ENCODE data around the gene RYR2.

Gene RYR2

GRCh38 chr1:237387144-237387505, 345.1 kb downstream of the RYR2 start:
- Histone ChIP-seq H3K4me1 (ENCODE audit: control insufficient read depth, insufficient read depth, low read length) (no peaks in the 10 kb centered on the region), H3K4me3 (ENCODE audit: low read depth, low read length) (no peak overlapping the region), H3K27ac (ENCODE audit: low read depth, low read length) (no peak overlapping the region), H3K36me3 (ENCODE audit: control insufficient read depth, insufficient read depth, low read length) (no peaks in the 10 kb centered on the region), H3K9me3 (ENCODE audit: control insufficient read depth, insufficient read depth, low read depth, low read length) (no peaks in the 10 kb centered on the region), H3K27me3 (ENCODE audit: control insufficient read depth, insufficient read depth, low read length) (no peaks in the 10 kb centered on the region), H3K9ac (ENCODE audit: low read length) (no peak overlapping the region)

GRCh38 chr1:237390823-237391222, 348.8 kb downstream of the RYR2 start:
- H3K36me3 ChIP-seq (ENCODE audit: control insufficient read depth, insufficient read depth, low read length), result no peaks in the 10 kb centered on the region
- no peak overlapping the region for H3K27ac ChIP-seq (ENCODE audit: low read depth, low read length)
- no peak overlapping the region for H3K9ac ChIP-seq (ENCODE audit: low read length)
- no peak overlapping the region for H3K4me3 ChIP-seq (ENCODE audit: low read depth, low read length)
- no peaks in the 10 kb centered on the region for H3K9me3 ChIP-seq (ENCODE audit: control insufficient read depth, insufficient read depth, low read depth, low read length)
- H3K4me1 ChIP-seq (ENCODE audit: control insufficient read depth, insufficient read depth, low read length), result peaks cover 2% of the 10 kb centered on the region; the same call in 1 of the 2 replicates
- H3K27me3 ChIP-seq (ENCODE audit: control insufficient read depth, insufficient read depth, low read length), result no peaks in the 10 kb centered on the region

GRCh38 chr1:237393632-237394031, 351.6 kb downstream of the RYR2 start:
- H3K27me3 ChIP-seq (ENCODE audit: control insufficient read depth, insufficient read depth, low read length), result no peaks in the 10 kb centered on the region

DNA sequence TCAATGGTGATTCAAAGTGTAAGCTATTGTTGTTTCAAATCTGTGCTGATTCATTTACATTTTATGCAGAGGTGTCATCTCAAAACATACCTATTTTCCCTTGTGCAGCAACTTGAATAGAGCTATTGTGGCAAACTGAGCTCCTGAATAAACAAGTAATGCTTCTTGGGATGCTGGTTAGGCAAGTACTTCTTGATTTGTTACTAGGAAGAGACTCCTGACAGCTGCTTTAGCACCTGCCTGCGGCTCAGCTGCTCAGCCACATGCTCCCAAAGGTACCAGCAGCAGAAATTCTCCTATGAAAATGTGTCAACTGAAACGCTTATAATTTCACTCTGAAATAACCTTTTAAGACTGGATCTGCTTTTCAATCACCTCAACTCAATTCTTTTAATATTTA, 352.3 kb downstream of the RYR2 start:
- Histone ChIP-seq H3K9me3 (ENCODE audit: control insufficient read depth, insufficient read depth, low read depth, low read length) (peaks cover 15% of the 10 kb centered on the region), H3K4me3 (ENCODE audit: low read depth, low read length) (no peak overlapping the region), H3K9ac (ENCODE audit: low read length) (no peak overlapping the region), H3K27ac (ENCODE audit: low read depth, low read length) (no peak overlapping the region), H3K36me3 (ENCODE audit: control insufficient read depth, insufficient read depth, low read length) (peaks cover 9% of the 10 kb centered on the region; the same call in 1 of the 2 replicates), H3K4me1 (ENCODE audit: control insufficient read depth, insufficient read depth, low read length) (peaks cover 11% of the 10 kb centered on the region; the same call in 1 of the 2 replicates), H3K27me3 (ENCODE audit: control insufficient read depth, insufficient read depth, low read length) (no peaks in the 10 kb centered on the region)

More at GRCh38 chr1:237393632-237394031, 351.6 kb downstream of the RYR2 start:
- Histone ChIP-seq H3K27ac (ENCODE audit: low read depth, low read length) (no peak overlapping the region), H3K4me1 (ENCODE audit: control insufficient read depth, insufficient read depth, low read length) (peaks cover 11% of the 10 kb centered on the region; the same call in 1 of the 2 replicates), H3K9ac (ENCODE audit: low read length) (no peak overlapping the region), H3K9me3 (ENCODE audit: control insufficient read depth, insufficient read depth, low read depth, low read length) (peaks cover 8% of the 10 kb centered on the region), H3K4me3 (ENCODE audit: low read depth, low read length) (no peak overlapping the region), H3K36me3 (ENCODE audit: control insufficient read depth, insufficient read depth, low read length) (peaks cover 4% of the 10 kb centered on the region; the same call in 1 of the 2 replicates)

GRCh38 chr1:237396426-237396825, 354.4 kb downstream of the RYR2 start:
- H3K9ac ChIP-seq (ENCODE audit: low read length), result no peak overlapping the region
- no peak overlapping the region for H3K4me3 ChIP-seq (ENCODE audit: low read depth, low read length)
- H3K36me3 ChIP-seq (ENCODE audit: control insufficient read depth, insufficient read depth, low read length), result peaks cover 11% of the 10 kb centered on the region; the same call in 1 of the 2 replicates
- H3K4me1 ChIP-seq (ENCODE audit: control insufficient read depth, insufficient read depth, low read length), result peaks cover 11% of the 10 kb centered on the region
- H3K27ac ChIP-seq (ENCODE audit: low read depth, low read length), result peak overlapping the region; percentile 23; the same call in 1 of the 2 replicates
- no peaks in the 10 kb centered on the region for H3K27me3 ChIP-seq (ENCODE audit: control insufficient read depth, insufficient read depth, low read length)
- H3K9me3 ChIP-seq (ENCODE audit: control insufficient read depth, insufficient read depth, low read depth, low read length), result peaks cover 25% of the 10 kb centered on the region

DNA sequence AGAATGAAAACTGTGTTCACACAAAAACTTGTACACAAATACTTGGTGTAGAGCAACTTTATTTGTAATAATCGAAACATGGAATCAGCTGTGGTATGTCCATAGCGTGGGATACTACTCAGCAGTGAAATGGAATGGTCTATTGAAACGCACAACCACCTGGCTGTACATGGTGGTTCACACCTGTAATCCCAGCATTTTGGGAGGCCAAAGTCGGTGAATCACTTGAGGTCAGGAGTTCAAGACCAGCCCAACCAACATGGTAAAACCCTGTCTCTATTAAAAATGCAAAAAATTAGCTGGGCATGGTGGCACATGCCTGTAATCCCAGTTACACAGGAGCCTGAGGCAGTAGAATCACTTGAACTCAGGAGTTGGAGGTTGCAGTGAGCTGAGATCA, 356.8 kb downstream of the RYR2 start:
- Histone ChIP-seq H3K27me3 (ENCODE audit: control insufficient read depth, insufficient read depth, low read length) (no peaks in the 10 kb centered on the region), H3K4me3 (ENCODE audit: low read depth, low read length) (no peak overlapping the region), H3K27ac (ENCODE audit: low read depth, low read length) (no peak overlapping the region), H3K4me1 (ENCODE audit: control insufficient read depth, insufficient read depth, low read length) (peaks cover 11% of the 10 kb centered on the region), H3K9me3 (ENCODE audit: control insufficient read depth, insufficient read depth, low read depth, low read length) (peaks cover 35% of the 10 kb centered on the region), H3K36me3 (ENCODE audit: control insufficient read depth, insufficient read depth, low read length) (peaks cover 11% of the 10 kb centered on the region; the same call in 1 of the 2 replicates), H3K9ac (ENCODE audit: low read length) (no peak overlapping the region)

GRCh38 chr1:237405912-237406311, 363.9 kb downstream of the RYR2 start:
- Histone ChIP-seq H3K9me3 (ENCODE audit: control insufficient read depth, insufficient read depth, low read depth, low read length) (peaks cover 14% of the 10 kb centered on the region), H3K4me1 (ENCODE audit: control insufficient read depth, insufficient read depth, low read length) (no peaks in the 10 kb centered on the region; the same call in 1 of the 2 replicates), H3K36me3 (ENCODE audit: control insufficient read depth, insufficient read depth, low read length) (no peaks in the 10 kb centered on the region), H3K27me3 (ENCODE audit: control insufficient read depth, insufficient read depth, low read length) (no peaks in the 10 kb centered on the region), H3K27ac (ENCODE audit: low read depth, low read length) (no peak overlapping the region), H3K4me3 (ENCODE audit: low read depth, low read length) (no peak overlapping the region), H3K9ac (ENCODE audit: low read length) (no peak overlapping the region)

GRCh38 chr1:237411621-237412020, 369.6 kb downstream of the RYR2 start:
- Histone ChIP-seq H3K27me3 (ENCODE audit: control insufficient read depth, insufficient read depth, low read length) (no peaks in the 10 kb centered on the region), H3K4me3 (ENCODE audit: low read depth, low read length) (no peak overlapping the region), H3K4me1 (ENCODE audit: control insufficient read depth, insufficient read depth, low read length) (peaks cover 15% of the 10 kb centered on the region; the same call in 1 of the 2 replicates), H3K9ac (ENCODE audit: low read length) (no peak overlapping the region), H3K27ac (ENCODE audit: low read depth, low read length) (no peak overlapping the region), H3K36me3 (ENCODE audit: control insufficient read depth, insufficient read depth, low read length) (no peaks in the 10 kb centered on the region), H3K9me3 (ENCODE audit: control insufficient read depth, insufficient read depth, low read depth, low read length) (no peaks in the 10 kb centered on the region)

- Histone ChIP-seq H3K27me3 (ENCODE audit: control insufficient read depth, insufficient read depth, low read length) (no peaks in the 10 kb centered on the region), H3K27ac (ENCODE audit: low read depth, low read length) (no peak overlapping the region), H3K9ac (ENCODE audit: low read length) (no peak overlapping the region), H3K4me1 (ENCODE audit: control insufficient read depth, insufficient read depth, low read length) (peaks cover 9% of the 10 kb centered on the region; the same call in 1 of the 2 replicates), H3K4me3 (ENCODE audit: low read depth, low read length) (no peak overlapping the region), H3K36me3 (ENCODE audit: control insufficient read depth, insufficient read depth, low read length) (no peaks in the 10 kb centered on the region), H3K9me3 (ENCODE audit: control insufficient read depth, insufficient read depth, low read depth, low read length) (no peaks in the 10 kb centered on the region)
Measured at GRCh38 chr1:237416924-237417655, 375.1 kb downstream of the RYR2 start.

GRCh38 chr1:237428809-237429208, 386.8 kb downstream of the RYR2 start:
- H3K4me3 ChIP-seq (ENCODE audit: low read depth, low read length), result no peak overlapping the region
- no peak overlapping the region for H3K9ac ChIP-seq (ENCODE audit: low read length)
- H3K36me3 ChIP-seq (ENCODE audit: control insufficient read depth, insufficient read depth, low read length), result no peaks in the 10 kb centered on the region
- no peaks in the 10 kb centered on the region for H3K27me3 ChIP-seq (ENCODE audit: control insufficient read depth, insufficient read depth, low read length)
- H3K27ac ChIP-seq (ENCODE audit: low read depth, low read length), result no peak overlapping the region
- H3K4me1 ChIP-seq (ENCODE audit: control insufficient read depth, insufficient read depth, low read length), result peaks cover 6% of the 10 kb centered on the region; the same call in 1 of the 2 replicates
- H3K9me3 ChIP-seq (ENCODE audit: control insufficient read depth, insufficient read depth, low read depth, low read length), result no peaks in the 10 kb centered on the region

DNA sequence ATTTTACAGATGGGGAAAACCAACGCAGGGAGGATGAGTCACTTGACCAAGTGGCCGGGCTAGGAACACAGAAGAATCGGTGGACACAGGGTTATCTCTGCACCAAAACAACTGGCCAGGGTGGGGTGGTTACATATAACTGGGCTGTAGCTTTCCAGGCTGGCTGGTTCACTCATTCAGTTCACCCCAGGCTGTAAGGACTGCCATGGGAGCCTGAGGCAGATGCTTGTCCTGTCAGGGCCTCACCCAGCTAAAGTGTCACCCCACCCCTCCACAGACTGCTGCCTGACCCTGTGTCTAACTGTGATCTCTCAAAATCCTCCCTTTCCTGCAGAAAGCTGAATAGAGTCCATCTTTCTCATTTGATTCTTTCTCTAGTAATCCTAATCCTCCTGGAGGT, 387.3 kb downstream of the RYR2 start:
- H3K4me3 ChIP-seq (ENCODE audit: low read depth, low read length), result no peak overlapping the region
- H3K9me3 ChIP-seq (ENCODE audit: control insufficient read depth, insufficient read depth, low read depth, low read length), result no peaks in the 10 kb centered on the region
- H3K9ac ChIP-seq (ENCODE audit: low read length), result no peak overlapping the region
- H3K36me3 ChIP-seq (ENCODE audit: control insufficient read depth, insufficient read depth, low read length), result no peaks in the 10 kb centered on the region
- H3K27ac ChIP-seq (ENCODE audit: low read depth, low read length), result no peak overlapping the region
- H3K4me1 ChIP-seq (ENCODE audit: control insufficient read depth, insufficient read depth, low read length), result peaks cover 6% of the 10 kb centered on the region; the same call in 1 of the 2 replicates
- no peaks in the 10 kb centered on the region for H3K27me3 ChIP-seq (ENCODE audit: control insufficient read depth, insufficient read depth, low read length)
